Measurements from ENCODE around the gene VWC2L. TPM values are rescaled to one million over a fixed set of nuclear protein-coding genes. Genes with fewer than 3 reads are reported as not detected.

VWC2L gene
- polyA plus RNA-seq, 1 donor, result 0.03 TPM

DNA sequence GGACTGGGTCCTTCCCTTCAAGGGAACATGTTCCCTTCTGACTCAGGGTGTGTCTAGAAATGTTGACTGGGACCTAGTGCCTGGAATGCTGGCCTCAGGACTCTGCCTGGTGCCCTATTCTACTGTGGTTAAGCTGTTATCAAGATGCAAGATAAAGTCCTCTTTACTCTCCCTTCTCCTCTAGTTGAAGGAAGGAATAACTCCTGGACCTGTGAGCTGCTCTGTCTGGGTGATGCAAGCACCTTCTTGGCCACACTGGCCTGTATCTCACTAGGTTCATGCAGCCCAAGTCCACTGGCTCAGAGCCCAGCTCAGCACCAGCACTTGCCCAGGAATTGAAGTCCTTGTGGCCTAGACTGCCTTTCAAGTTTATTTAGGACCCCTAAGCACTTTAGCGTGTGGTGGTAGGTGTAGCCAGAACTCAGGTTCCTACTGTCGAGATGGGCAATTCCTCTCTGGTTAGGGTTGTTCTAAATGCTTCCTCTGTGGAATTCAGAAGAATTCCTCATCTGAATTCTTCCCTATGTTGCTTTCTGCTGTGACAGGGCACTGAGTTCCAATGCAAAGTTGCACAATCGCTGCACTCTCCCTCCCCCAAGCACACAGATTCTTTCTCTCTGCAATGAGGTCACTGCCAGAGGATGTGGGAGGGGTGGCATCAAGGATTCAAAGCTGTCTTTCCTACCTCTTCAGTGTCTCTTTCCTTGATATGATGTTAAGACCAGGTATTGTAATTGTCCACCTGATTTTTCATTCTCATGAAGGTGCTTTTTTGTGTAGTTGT is 54.7 kb downstream of the VWC2L start:
- no CpG with 5 or more reads among the region's 3 CpGs for WGBS (ENCODE audit: insufficient coverage, low lambda C conversion rate)
- Histone ChIP-seq H3K27ac (ENCODE audit: low read length) (no peak overlapping the region), H3K36me3 (ENCODE audit: control insufficient read depth, insufficient read depth, low read length) (no peaks in the 10 kb centered on the region), H3K4me1 (ENCODE audit: control insufficient read depth, insufficient read depth, low read length) (no peaks in the 10 kb centered on the region), H3K4me3 (ENCODE audit: low read length) (no peak overlapping the region), H3K9me3 (ENCODE audit: control insufficient read depth, low read depth, low read length) (no peaks in the 10 kb centered on the region), H3K27me3 (ENCODE audit: control insufficient read depth, insufficient read depth, low read length) (no peaks in the 10 kb centered on the region)
- no peak for DNase-seq

DNA sequence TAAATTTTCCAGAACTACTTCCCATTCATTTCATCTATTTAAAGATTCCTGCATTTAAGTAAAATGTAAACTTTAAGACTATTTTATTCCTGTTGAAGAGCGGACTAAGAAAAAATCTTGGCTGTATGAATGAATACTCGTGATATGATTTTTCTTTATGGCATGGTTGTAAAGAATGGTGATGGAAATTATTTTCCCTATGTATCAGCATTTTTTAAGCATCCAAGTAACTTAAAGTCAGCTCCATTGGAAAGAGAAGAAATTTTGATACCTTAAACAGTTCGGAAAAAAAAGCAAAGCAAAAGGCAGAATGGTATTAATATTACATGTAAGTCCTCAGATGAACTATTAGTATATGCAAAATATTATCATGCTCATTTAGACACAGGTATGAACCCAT is 58.9 kb downstream of the VWC2L start:
- 73% methylated on average over 2 of the region's 3 CpGs for WGBS (ENCODE audit: insufficient coverage, low lambda C conversion rate)
- Histone ChIP-seq H3K36me3 (ENCODE audit: control insufficient read depth, insufficient read depth, low read length) (no peaks in the 10 kb centered on the region), H3K9me3 (ENCODE audit: control insufficient read depth, low read depth, low read length) (no peaks in the 10 kb centered on the region), H3K4me1 (ENCODE audit: control insufficient read depth, insufficient read depth, low read length) (no peaks in the 10 kb centered on the region), H3K4me3 (ENCODE audit: low read length) (no peak overlapping the region), H3K27me3 (ENCODE audit: control insufficient read depth, insufficient read depth, low read length) (no peaks in the 10 kb centered on the region), H3K27ac (ENCODE audit: low read length) (no peak overlapping the region)
- no peak for DNase-seq

DNA sequence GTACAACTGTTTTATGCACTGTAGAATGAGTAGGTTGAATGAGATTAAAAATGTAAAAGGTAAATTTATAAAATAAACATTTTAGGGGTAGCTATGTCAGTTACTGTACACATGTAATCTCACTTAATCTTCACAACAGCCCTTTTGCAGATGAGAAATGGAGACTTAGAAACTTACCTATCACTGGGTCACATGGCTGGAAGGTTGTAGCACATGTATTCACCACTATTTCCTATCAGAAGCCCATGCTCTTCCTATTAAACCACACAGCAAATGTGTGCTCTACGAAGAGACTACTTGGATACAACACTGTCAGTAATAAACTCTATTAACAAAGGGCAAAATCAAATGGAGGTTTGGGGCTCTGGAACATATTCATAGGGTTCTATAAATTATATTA is 60.5 kb downstream of the VWC2L start:
- no peak for DNase-seq
- H3K36me3 ChIP-seq (ENCODE audit: control insufficient read depth, insufficient read depth, low read length), result no peaks in the 10 kb centered on the region
- H3K4me1 ChIP-seq (ENCODE audit: control insufficient read depth, insufficient read depth, low read length), result no peaks in the 10 kb centered on the region
- no CpG with 5 or more reads among the region's 1 CpG for WGBS (ENCODE audit: insufficient coverage, low lambda C conversion rate)
- no peaks in the 10 kb centered on the region for H3K9me3 ChIP-seq (ENCODE audit: control insufficient read depth, low read depth, low read length)
- H3K27me3 ChIP-seq (ENCODE audit: control insufficient read depth, insufficient read depth, low read length), result no peaks in the 10 kb centered on the region
- H3K4me3 ChIP-seq (ENCODE audit: low read length), result no peak overlapping the region
- H3K27ac ChIP-seq (ENCODE audit: low read length), result no peak overlapping the region

- Histone ChIP-seq H3K36me3 (ENCODE audit: control insufficient read depth, insufficient read depth, low read length) (no peaks in the 10 kb centered on the region), H3K9me3 (ENCODE audit: control insufficient read depth, low read depth, low read length) (no peaks in the 10 kb centered on the region), H3K27ac (ENCODE audit: low read length) (no peak overlapping the region), H3K27me3 (ENCODE audit: control insufficient read depth, insufficient read depth, low read length) (no peaks in the 10 kb centered on the region), H3K4me1 (ENCODE audit: control insufficient read depth, insufficient read depth, low read length) (no peaks in the 10 kb centered on the region), H3K4me3 (ENCODE audit: low read length) (no peak overlapping the region)
- DNase-seq, result no peak
- 100% methylated on average over 1 of the region's 1 CpG for WGBS (ENCODE audit: insufficient coverage, low lambda C conversion rate)
Measured at GRCh38 chr2:214471990-214472389, 61.1 kb downstream of the VWC2L start.

DNA sequence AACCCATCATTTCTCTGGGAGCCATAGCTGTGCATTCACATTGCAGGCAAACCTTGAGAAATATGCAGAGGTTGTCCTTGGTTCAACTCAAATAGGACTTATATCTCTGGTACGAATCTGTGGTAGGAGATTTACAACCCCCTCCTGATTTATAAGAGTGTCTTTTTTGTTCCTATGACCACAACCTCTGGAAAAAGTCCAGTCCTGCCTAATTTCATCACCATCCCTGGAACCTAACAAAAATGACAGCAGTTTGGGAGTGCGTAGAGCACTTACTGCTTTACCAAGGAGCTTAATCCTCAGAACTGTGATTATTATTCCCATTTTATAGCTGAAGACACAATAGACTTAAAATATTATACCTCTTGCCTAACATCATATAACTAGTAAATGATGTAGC is 66.5 kb downstream of the VWC2L start:
- no peaks in the 10 kb centered on the region for H3K4me1 ChIP-seq (ENCODE audit: control insufficient read depth, insufficient read depth, low read length)
- no peaks in the 10 kb centered on the region for H3K36me3 ChIP-seq (ENCODE audit: control insufficient read depth, insufficient read depth, low read length)
- no peak for DNase-seq
- no CpG with 5 or more reads among the region's 2 CpGs for WGBS (ENCODE audit: insufficient coverage, low lambda C conversion rate)
- H3K9me3 ChIP-seq (ENCODE audit: control insufficient read depth, low read depth, low read length), result no peaks in the 10 kb centered on the region
- no peaks in the 10 kb centered on the region for H3K27me3 ChIP-seq (ENCODE audit: control insufficient read depth, insufficient read depth, low read length)
- no peak overlapping the region for H3K4me3 ChIP-seq (ENCODE audit: low read length)
- H3K27ac ChIP-seq (ENCODE audit: low read length), result no peak overlapping the region

DNA sequence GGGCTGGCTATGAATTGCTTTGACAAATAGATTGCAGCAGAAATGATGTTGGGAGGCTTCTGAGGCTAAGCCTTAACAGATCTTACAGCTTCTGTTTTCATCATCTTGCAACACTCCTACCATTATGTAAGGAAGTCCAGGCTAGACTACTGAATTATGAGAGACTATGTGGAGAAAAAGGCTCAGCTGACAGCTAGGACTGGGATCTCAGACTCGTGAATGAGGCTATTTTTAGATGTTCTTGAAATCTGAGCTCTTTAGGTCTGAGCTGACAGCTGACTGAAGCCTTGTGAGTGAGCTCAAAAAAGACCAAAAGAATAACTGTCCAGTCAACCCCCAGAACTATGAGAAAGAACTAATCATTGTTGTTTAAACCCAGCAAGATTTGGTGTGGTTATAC is 70.3 kb downstream of the VWC2L start:
- no peak overlapping the region for H3K27ac ChIP-seq (ENCODE audit: low read length)
- H3K27me3 ChIP-seq (ENCODE audit: control insufficient read depth, insufficient read depth, low read length), result no peaks in the 10 kb centered on the region
- H3K36me3 ChIP-seq (ENCODE audit: control insufficient read depth, insufficient read depth, low read length), result no peaks in the 10 kb centered on the region
- DNase-seq, result no peak
- WGBS (ENCODE audit: insufficient coverage, low lambda C conversion rate), result no CpG with 5 or more reads among the region's 1 CpG
- H3K4me3 ChIP-seq (ENCODE audit: low read length), result no peak overlapping the region
- no peaks in the 10 kb centered on the region for H3K4me1 ChIP-seq (ENCODE audit: control insufficient read depth, insufficient read depth, low read length)
- H3K9me3 ChIP-seq (ENCODE audit: control insufficient read depth, low read depth, low read length), result no peaks in the 10 kb centered on the region

DNA sequence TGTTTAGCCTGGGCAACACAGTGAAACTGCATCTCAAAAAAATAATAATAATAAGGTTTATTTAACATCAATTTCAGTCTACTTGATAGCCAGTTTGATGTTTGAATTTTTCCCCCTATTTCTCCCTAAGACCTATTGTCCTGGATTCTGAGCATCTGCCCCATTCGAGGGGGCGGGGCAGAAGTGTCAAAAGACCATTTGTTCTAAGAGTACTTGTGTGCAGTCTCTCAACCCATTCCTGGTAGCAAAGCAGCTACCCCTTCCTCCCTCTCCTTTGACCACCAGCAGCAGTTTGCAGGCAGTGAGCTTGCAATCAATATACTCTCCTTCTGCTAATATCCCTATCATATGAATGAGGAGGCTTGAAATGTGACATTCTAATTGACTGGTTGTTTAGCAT is 71.9 kb downstream of the VWC2L start:
- Histone ChIP-seq H3K9me3 (ENCODE audit: control insufficient read depth, low read depth, low read length) (no peaks in the 10 kb centered on the region), H3K4me3 (ENCODE audit: low read length) (no peak overlapping the region), H3K27me3 (ENCODE audit: control insufficient read depth, insufficient read depth, low read length) (no peaks in the 10 kb centered on the region), H3K27ac (ENCODE audit: low read length) (no peak overlapping the region), H3K36me3 (ENCODE audit: control insufficient read depth, insufficient read depth, low read length) (no peaks in the 10 kb centered on the region), H3K4me1 (ENCODE audit: control insufficient read depth, insufficient read depth, low read length) (no peaks in the 10 kb centered on the region)
- DNase-seq, result no peak
- no CpG with 5 or more reads among the region's 2 CpGs for WGBS (ENCODE audit: insufficient coverage, low lambda C conversion rate)

DNA sequence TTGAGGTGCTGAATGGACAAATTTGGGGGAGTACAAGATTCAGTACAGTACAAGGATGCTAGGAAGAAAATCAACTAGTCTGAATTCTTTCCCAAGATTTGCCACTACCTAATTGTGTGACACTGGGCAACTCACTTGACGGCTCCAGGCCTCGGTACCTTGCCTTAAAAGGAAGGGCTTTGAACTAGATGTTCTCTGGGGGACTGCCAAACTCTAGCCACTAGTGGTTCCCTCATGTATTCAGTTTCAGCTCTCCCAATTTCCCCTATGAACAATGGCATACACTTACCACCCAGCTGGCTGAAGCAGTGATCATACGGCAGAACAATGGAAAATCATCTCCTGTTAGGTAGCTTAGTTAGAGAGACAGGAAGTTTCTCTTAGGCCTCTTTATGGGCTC is 73.4 kb downstream of the VWC2L start:
- H3K4me1 ChIP-seq (ENCODE audit: control insufficient read depth, insufficient read depth, low read length), result no peaks in the 10 kb centered on the region
- no peaks in the 10 kb centered on the region for H3K27me3 ChIP-seq (ENCODE audit: control insufficient read depth, insufficient read depth, low read length)
- DNase-seq, result no peak
- H3K9me3 ChIP-seq (ENCODE audit: control insufficient read depth, low read depth, low read length), result no peaks in the 10 kb centered on the region
- no peak overlapping the region for H3K4me3 ChIP-seq (ENCODE audit: low read length)
- no peaks in the 10 kb centered on the region for H3K36me3 ChIP-seq (ENCODE audit: control insufficient read depth, insufficient read depth, low read length)
- WGBS (ENCODE audit: insufficient coverage, low lambda C conversion rate), result 83% methylated on average over 1 of the region's 3 CpGs
- no peak overlapping the region for H3K27ac ChIP-seq (ENCODE audit: low read length)

DNA sequence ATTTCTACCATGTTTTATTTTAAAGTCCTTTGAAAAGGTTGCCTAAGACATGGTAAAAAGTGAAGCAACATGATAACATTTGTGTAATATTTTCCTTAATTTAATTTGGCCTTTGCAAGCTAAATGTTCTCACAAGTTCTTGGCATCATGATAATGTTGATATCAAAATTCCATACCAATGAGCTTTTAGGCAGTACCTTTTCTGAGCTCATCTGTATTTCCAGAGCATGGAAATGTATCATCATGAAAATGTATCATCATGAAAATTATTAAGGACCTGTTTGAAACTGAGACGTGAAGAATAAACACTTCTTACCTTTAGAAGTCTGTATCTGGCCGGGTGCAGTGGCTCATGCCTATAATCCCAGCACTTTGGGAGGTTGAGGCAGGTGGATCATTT is 73.8 kb downstream of the VWC2L start:
- no peak for DNase-seq
- Histone ChIP-seq H3K9me3 (ENCODE audit: control insufficient read depth, low read depth, low read length) (no peaks in the 10 kb centered on the region), H3K27ac (ENCODE audit: low read length) (no peak overlapping the region), H3K4me1 (ENCODE audit: control insufficient read depth, insufficient read depth, low read length) (no peaks in the 10 kb centered on the region), H3K36me3 (ENCODE audit: control insufficient read depth, insufficient read depth, low read length) (no peaks in the 10 kb centered on the region), H3K4me3 (ENCODE audit: low read length) (no peak overlapping the region), H3K27me3 (ENCODE audit: control insufficient read depth, insufficient read depth, low read length) (no peaks in the 10 kb centered on the region)
- 100% methylated on average over 1 of the region's 2 CpGs for WGBS (ENCODE audit: insufficient coverage, low lambda C conversion rate)

GRCh38 chr2:214489181-214489580 is 78.3 kb downstream of the VWC2L start:
- Histone ChIP-seq H3K27me3 (ENCODE audit: control insufficient read depth, insufficient read depth, low read length) (no peaks in the 10 kb centered on the region), H3K4me1 (ENCODE audit: control insufficient read depth, insufficient read depth, low read length) (no peaks in the 10 kb centered on the region), H3K9me3 (ENCODE audit: control insufficient read depth, low read depth, low read length) (no peaks in the 10 kb centered on the region), H3K27ac (ENCODE audit: low read length) (no peak overlapping the region), H3K36me3 (ENCODE audit: control insufficient read depth, insufficient read depth, low read length) (no peaks in the 10 kb centered on the region), H3K4me3 (ENCODE audit: low read length) (no peak overlapping the region)
- DNase-seq, result no peak
- 90% methylated on average over 2 of the region's 2 CpGs for WGBS (ENCODE audit: insufficient coverage, low lambda C conversion rate)

GRCh38 chr2:214489702-214490101 is 78.8 kb downstream of the VWC2L start:
- no peaks in the 10 kb centered on the region for H3K4me1 ChIP-seq (ENCODE audit: control insufficient read depth, insufficient read depth, low read length)
- H3K27ac ChIP-seq (ENCODE audit: low read length), result no peak overlapping the region
- no peaks in the 10 kb centered on the region for H3K27me3 ChIP-seq (ENCODE audit: control insufficient read depth, insufficient read depth, low read length)
- H3K9me3 ChIP-seq (ENCODE audit: control insufficient read depth, low read depth, low read length), result no peaks in the 10 kb centered on the region
- H3K4me3 ChIP-seq (ENCODE audit: low read length), result no peak overlapping the region
- 33% methylated on average over 1 of the region's 2 CpGs for WGBS (ENCODE audit: insufficient coverage, low lambda C conversion rate)
- DNase-seq, result no peak
- H3K36me3 ChIP-seq (ENCODE audit: control insufficient read depth, insufficient read depth, low read length), result no peaks in the 10 kb centered on the region

Data from large intestine (tissue), 3 donors.